ENCODE measurements around the gene GAD1.

- TF ChIP-seq, protein P1, sequence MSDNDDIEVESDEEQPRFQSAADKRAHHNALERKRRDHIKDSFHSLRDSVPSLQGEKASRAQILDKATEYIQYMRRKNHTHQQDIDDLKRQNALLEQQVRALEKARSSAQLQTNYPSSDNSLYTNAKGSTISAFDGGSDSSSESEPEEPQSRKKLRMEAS (IDR thresholded peaks at IDR 0.05) = no peak
- TF ChIP-seq EP300 (IDR thresholded peaks at IDR 0.05; ENCODE audit: borderline replicate concordance) = no peak
Measured at GRCh38 chr2:170896622-170897021, 79.9 kb downstream of the GAD1 start.
